Naive B cell (primary cell): ENCODE measurements around the gene TEP1. TPM values are rescaled to one million over a fixed set of nuclear protein-coding genes. Genes with fewer than 3 reads are reported as not detected.

Source experiments
- polyA plus RNA-seq, 6 donors: library from polyadenylated mRNA; unstranded; fragments of 300-500 nt; fragmentation: Illumina TruSeq; gene quantifications; one replicate each; pipeline ENCODE4 v1.2.3, GENCODE V29; 2021; ENCODE audit warnings: low read depth in 6 of 6

Gene TEP1
- polyA plus RNA-seq, 6 donors from 2014 or later, result 0.15 to 17.2 (median 7.7) TPM

Other genes with a start within 250 kb of the TEP1 start
- gene OR11G2, start 222.6 kb downstream of the TEP1 start, polyA plus RNA-seq, result not detected
- not detected for gene OR11H6, start 189.8 kb downstream of the TEP1 start, polyA plus RNA-seq
- not detected for gene OR11H7, start 184.5 kb downstream of the TEP1 start, polyA plus RNA-seq
- not detected for gene OR11H4, start 174.2 kb downstream of the TEP1 start, polyA plus RNA-seq
- gene TTC5, start 107.5 kb downstream of the TEP1 start, polyA plus RNA-seq, result 10 to 100 TPM; 21.8 to 28.5 (median 26.6) TPM
- 10 to 100 TPM; 24.9 to 44.6 (median 32.7) TPM for gene CCNB1IP1, start 80.2 kb downstream of the TEP1 start, polyA plus RNA-seq
- 10 to 100 TPM in 3 of 6 donors, 1 to 10 TPM in 3; 6.2 to 17.0 (median 10.6) TPM for gene PARP2, start 69.9 kb downstream of the TEP1 start, polyA plus RNA-seq
- gene KLHL33, start 22.7 kb upstream of the TEP1 start, polyA plus RNA-seq, result under 1 TPM in 5 of 6 donors, not detected in 1; 0.13 to 0.51 (median 0.40) TPM
- gene OSGEP, start 41.3 kb upstream of the TEP1 start, polyA plus RNA-seq, result 10 to 100 TPM; 57.5 to 87.9 (median 67.4) TPM
- 100 to 1,000 TPM; 129 to 187 (median 180) TPM for gene APEX1, start 41.7 kb upstream of the TEP1 start, polyA plus RNA-seq
- gene PIP4P1, start 47.9 kb upstream of the TEP1 start, polyA plus RNA-seq, result 10 to 100 TPM; 40.1 to 67.6 (median 50.4) TPM
- 10 to 100 TPM; 24.1 to 67.8 (median 52.4) TPM for gene PNP, start 55.9 kb upstream of the TEP1 start, polyA plus RNA-seq
- gene RNASE10, start 92.0 kb upstream of the TEP1 start, polyA plus RNA-seq, result under 1 TPM in 3 of 6 donors, not detected in 3; 0.23 to 0.45 (median 0.37) TPM
- gene RNASE9, start 147.5 kb upstream of the TEP1 start, polyA plus RNA-seq, result not detected
- gene RNASE11, start 174.5 kb upstream of the TEP1 start, polyA plus RNA-seq, result not detected
- gene RNASE12, start 177.9 kb upstream of the TEP1 start, polyA plus RNA-seq, result not detected
- gene OR6S1, start 228.2 kb upstream of the TEP1 start, polyA plus RNA-seq, result not detected